ENCODE data around the gene OR51L1.
"Not testable (repeated sequence)": the region's sequence is repeated elsewhere in the genome, so short reads cannot be mapped to it uniquely, and the experiment has no call there.

The OR51L1 gene, protein sequence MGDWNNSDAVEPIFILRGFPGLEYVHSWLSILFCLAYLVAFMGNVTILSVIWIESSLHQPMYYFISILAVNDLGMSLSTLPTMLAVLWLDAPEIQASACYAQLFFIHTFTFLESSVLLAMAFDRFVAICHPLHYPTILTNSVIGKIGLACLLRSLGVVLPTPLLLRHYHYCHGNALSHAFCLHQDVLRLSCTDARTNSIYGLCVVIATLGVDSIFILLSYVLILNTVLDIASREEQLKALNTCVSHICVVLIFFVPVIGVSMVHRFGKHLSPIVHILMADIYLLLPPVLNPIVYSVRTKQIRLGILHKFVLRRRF

DNA sequence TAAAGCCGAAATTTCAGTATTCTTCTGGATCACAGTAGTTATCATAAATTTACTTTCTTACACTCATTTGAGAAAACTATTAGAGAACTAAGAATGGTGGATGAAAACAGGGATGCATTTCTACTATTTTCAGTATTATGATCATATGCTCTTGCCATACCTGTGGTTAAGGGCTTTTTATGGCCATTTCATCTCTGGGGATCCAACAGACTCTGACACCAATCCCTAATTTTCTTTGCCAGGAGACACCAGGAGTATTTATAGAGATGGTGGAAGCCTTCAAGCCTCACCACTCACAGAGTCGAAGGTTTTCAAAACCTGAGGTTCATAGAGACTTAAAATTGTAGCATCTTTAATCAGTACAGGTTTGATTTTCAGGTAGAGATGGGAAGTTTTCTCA lies at the start of gene OR51L1:
Gene OR51L1, plus strand, starts transcription at position 301 of the 400 bp plus-strand sequence. CDS start 4,132 bp downstream, outside the sequence.
- DNase-seq (ENCODE audit: low read depth): no peak

DNA sequence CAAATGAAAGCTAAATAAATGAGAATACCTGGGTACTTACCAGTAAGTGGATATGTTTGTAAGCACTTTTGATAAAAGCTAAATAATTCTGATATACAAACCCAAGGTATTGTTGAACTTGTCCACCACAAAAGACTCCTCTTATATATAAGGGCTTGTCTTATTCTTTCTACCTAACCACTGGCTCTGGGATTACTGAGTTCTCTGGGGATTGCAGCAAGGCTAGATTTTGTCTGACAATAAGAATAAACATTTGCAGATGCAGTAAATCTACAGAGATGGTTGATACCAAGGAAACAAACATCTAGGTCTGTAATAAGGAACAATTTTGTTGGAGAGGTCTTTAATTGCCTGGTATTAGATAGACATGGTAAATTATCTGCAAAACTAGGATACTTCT lies 47.1 kb upstream of the OR51L1 start, which contains the start of gene OR51A4:
Gene OR51A4, minus strand, starts transcription at position 101 of the 400 bp plus-strand sequence. CDS start 505 bp downstream, outside the sequence.
- no peak for DNase-seq (ENCODE audit: low read depth)

DNA sequence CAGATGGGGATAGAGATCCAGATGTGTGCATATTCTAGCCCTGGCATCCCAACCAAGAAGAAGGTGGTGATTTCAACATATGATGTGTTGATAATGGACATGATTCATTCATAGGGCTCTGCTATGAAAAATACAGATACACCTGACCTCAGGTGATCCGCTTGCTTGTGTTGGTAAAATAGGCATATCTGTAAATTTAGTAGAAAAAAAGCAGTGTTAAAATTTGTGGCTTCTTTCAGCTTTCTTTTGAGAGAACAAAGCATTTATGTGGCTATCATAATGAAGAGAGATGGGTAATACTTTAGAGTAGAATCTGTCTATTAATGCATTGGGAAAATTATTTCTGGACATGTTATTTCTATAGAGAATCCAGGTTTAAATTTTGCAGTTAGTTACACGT lies 39.0 kb upstream of the OR51L1 start, which contains the start of gene OR51A2:
Gene OR51A2, minus strand, starts transcription at position 101 of the 400 bp plus-strand sequence. Its CDS starts 0 bp downstream, at position 101.
- DNase-seq (ENCODE audit: low read depth): not testable (repeated sequence)

DNA sequence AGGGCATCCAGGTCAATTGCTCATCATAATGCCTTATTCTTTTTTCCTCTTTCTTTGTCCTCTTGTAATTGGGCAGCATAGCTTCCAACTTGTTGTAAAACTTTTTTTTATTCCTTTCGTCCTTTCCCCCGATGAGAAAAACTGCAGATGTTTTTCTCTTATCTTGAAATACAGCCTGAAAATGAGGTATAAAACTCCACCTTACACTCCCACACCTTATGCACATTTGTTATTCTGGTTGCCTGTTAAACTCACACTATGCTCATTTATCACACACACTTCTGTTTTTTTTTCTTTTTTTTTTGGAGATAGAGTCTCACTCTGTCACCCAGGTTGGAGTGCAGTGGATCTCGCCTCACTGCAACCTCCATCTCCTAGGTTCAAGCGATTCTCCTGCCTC lies 37.3 kb upstream of the OR51L1 start:
- no peak for DNase-seq (ENCODE audit: low read depth)

DNA sequence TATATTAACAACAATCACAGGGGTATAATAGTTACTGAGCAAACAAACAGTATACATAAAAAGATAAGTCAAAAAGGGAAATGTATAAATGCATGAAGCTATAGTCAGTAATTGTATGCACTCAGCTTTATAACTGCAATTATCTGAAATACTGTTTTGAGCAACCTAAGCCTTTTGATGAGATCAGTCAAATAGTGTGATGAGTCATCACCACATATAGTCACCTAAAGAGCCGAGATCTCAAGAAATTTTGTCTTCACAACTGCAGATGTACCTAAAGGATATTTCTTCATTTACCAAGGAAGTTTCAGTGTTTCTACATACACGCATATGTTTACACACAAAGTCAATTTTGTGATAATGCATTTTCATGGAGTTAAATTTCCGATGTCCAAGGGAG lies 33.8 kb upstream of the OR51L1 start:
- DNase-seq (ENCODE audit: low read depth): no peak

DNA sequence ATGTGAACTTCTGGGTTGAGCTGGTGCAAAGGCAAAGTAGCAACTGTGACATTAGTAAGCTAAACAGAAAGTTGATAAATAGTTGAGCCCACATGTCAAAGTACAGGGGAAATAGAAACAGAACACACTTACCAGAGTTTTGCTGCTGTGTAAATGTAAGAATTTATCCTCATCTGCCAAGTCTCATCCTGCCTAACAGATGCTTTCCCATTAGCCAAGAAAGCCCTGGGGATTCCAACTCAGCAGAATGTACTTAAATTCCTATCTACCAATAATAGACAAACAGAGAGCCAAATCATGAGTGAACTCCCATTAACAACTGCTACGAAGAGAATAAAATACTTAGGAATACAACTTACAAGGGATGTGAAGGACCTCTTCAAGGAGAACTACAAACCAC lies 31.8 kb upstream of the OR51L1 start:
- DNase-seq (ENCODE audit: low read depth): no peak

DNA sequence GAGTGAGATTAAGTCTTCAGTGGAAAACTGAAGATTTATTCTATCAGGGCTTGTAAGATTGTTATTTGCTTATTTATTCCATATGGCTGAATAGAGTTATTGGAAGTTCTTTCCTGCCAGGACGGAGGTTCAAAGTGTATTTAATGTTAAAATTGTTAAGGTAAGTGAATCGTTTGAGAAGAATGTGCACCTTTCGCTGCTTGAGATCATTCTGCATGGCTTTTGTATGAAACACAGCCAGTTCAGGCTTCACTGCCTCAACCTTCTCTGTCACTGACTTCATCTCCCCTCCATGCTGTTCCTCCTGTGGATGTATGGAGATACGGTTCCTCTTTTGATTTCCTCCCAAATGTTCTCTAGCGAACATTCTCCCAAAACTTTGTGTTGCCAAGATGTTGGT lies 19.2 kb upstream of the OR51L1 start:
- DNase-seq (ENCODE audit: low read depth): no peak

DNA sequence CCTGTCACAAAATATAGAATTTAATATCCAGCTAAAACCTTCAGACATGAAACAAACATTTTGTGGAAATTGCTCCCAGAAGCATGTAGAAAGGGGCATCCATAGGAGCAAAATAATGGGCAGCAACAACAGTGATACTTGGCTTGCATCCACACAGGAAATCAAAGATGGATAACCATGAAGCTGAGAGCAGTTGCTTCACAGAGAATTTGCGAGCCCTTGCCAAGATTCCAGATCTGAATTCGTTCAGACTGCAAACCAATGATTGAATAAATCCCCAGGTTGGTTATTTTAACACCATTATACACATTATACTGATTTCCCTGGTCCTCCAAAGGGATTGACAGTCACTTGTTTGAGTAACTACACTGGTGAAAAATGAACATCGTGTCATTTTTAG lies 15.6 kb upstream of the OR51L1 start:
- DNase-seq (ENCODE audit: low read depth): no peak

DNA sequence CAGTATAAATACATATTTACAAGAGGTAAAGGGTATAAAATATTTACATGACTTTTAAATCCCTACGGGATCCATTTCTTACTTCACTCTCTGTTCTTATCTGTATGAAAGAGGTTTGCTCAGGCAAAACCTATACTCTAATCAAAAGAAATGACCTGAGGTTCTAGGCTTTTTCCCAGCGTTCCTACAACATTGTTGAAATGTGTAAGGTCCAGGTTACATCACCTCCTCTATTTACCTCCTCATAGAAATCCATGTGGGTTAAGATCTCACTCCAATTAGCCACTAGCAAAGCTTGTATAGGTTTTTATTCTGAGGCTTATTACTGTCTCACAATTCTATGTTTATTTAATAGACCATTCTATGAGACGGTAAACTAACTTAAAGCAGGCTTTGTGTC lies 12.0 kb upstream of the OR51L1 start:
- DNase-seq (ENCODE audit: low read depth): no peak

DNA sequence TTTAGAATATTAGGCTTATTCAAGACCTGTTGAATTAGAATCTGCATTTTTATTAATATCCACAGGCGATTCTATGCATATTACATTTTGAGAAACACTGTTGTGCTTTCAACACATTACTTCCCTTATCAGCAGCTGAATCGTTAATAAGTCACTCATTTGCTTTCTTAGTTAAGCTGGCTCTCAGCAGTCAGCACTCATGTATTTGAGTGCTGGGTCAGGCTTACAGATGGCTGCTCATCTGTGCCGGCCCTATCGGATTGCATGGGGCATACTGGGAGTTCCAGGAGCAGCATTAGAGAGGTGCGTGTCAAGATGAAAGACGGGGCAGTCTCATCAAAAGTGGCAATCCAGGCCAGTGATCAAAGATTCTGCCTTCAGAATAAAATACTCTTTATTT lies 10.8 kb upstream of the OR51L1 start:
- no peak for DNase-seq (ENCODE audit: low read depth)

DNA sequence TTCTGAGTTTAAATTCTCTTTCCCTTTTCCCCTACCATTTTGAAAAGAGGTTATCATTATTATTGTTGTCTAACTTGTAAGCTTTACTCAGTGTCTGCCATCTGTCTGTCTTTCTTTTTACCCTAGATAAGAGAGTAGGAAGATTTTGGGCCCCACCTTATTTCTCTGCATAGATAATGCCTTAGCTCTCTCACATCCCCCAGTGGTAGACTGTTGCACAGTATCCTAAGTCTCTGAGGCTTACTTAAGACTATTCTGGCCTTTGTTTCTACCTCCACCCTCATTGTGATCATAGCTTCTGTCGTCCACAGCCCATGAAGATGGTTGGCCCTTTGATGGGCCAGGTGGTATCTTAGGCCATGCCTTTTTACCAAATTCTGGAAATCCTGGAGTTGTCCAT lies 3.6 kb upstream of the OR51L1 start:
- DNase-seq (ENCODE audit: low read depth): no peak

DNA sequence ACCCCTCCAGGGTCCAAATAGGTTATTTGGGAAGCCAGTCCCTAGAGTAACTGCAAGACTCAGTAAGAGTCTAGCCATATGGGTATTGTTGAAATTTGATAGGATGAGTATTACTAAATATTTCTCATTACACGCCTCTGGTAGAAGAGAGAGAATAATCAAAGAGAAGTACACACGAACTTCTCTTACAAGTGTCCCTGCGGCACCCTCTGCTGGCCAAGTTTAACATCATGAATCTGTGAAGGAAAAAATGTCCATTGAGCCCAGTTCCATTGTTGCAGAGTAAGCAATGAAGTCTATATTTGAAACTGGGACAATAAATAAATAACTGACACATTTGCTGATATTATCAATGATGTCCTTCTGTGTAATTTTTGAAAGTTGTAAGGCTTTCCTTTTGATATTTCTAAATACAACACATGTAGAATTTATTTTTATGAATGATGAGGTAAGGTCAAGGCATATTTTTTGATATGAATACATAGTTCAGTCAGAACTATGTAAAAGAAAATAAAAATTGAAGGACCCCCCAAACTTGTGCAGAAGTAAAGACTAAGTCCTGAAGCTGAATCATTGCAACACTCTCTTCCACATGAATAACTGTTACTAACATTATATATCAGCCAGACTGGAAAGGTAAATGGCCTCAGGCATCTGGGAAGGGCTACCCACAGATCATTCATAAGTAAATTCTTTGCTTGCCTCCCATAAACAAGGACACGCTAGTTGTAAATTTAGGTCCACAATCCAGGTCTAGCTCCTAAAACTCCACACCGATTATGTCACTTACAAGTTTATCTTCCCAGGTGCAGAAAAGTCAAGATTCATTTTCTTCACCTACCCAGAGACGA lies 10.0 kb downstream of the OR51L1 start:
- no peak for DNase-seq (ENCODE audit: low read depth)

DNA sequence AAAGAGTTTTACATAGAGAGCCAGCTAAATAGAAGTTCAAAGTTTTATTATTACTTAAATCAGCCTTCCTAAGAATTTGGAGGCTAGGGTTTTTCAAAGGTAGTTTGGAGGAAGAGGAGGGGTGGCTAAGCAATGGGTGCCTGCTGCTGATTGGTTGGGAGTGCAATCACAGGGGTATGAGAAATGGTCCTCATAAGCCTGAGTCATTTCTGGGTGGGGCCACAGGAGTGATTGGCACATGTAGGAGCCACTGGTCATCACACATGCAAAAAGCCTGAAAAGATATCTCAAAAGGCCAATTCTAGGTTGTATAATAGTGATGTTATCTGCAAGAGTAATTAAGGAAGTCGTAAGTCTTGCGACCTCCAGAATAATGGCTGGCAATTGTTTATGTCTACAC lies 12.9 kb downstream of the OR51L1 start:
- DNase-seq (ENCODE audit: low read depth): no peak

DNA sequence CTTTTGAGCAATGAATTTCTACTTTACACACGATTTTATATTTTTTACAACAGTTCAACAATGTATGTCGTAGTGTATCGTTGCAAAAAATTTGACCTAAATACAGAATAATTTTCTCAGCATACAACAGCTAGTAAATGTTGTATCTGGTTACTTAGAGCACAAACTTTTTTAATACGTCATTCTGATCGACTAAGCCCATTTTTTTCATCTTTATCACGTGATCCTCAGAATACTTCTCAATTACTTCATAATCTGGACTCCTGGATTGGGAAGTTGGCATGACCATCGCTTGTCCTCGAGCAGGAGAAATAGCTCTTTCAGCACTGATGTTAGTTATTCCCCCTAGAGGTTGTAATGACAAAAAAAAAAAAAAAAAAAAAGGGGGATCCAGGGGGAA lies 16.6 kb downstream of the OR51L1 start:
- no peak for DNase-seq (ENCODE audit: low read depth)

DNA sequence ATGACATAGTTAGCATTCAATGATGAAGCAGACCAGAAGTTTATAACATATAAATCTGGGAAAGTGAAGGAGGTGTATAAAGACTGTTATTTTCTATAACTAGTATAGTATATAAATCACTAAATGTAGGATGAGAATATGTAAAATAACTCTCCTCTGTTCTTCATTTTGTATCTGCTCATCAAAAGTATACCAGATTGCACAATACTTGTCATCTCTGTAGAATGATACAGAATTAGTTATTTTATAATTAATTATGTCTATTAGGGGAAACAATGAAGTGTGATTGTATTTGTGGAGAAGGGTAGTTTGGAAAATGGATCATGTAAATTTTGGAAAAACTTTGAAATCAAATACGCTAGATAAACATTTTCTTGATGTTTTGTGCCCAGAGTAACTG lies 18.4 kb downstream of the OR51L1 start:
- no peak for DNase-seq (ENCODE audit: low read depth)

DNA sequence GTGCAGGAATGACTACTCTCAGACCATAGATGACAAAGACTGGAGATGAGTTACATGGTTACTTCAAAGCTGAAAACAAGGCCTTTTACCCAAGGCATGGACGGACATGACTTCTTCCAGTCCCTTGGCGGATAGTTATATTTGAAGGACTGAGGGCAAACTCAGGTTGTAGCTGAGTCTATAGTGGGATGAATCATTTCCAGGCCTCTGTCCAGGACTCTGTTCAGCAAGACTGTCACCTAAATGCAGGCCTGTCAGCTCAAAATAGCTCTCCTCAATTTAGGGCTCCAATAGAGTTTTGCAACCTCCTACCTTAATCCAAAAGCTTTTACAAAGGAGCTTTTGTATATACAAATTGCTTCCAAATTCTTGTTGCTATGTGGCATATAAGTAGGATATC lies 27.3 kb downstream of the OR51L1 start:
- no peak for DNase-seq (ENCODE audit: low read depth)

DNA sequence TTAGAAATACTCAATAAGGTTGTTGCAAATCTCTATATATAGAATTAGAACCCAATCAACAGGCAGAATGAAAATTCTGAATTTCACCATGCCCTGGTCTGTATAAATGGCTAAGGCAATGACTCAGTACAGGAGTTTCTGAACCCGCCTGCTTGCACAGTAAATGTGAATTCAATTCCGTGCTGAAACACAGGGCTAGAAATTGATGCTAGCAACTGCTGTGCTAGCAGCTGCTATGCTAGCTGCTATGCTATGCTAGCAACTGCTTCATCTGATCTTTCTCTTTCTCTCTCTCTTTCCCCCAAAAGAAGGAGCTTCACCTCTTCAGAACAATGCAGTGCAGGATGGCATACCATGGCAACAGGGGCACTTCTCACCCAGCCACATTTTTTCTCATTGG lies 42.0 kb downstream of the OR51L1 start:
- no peak for DNase-seq (ENCODE audit: low read depth)

DNA sequence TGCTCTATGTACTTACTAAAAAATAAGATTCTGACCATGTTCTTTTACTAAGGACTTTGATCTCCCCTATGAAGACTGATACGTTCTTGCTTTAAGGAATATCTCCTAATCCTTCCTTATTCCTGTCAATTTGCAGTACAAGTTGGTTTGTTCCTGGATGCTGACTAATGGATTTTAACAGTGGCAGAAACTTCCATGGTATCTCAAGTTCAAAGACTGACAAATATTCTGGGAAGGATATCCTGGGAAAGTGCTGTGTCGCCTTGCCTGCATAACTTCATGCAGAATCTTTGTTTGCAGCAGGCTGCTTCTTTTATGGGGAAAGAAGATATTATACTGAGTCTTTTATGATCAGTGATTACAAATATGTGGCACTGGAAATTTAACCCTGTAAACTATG lies 43.3 kb downstream of the OR51L1 start:
- DNase-seq (ENCODE audit: low read depth): no peak

DNA sequence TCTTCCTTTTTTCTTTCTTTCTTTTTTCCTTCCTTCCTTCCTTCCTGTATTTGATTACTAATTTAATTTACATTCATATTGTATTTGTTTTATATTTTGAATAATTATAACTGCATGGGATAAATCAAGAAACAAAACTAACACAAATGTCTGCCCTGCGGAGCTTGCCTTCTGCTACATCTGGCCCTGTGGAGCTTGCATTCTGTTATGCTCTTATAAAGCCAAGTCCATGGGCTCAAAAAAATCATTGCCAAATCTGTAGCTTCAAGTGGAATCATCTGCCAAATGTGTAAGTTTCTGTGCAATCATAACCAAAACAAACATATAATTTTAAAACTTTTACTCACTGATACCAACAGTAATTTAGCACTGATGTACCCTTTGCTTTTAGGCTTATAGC lies 43.7 kb downstream of the OR51L1 start:
- no peak for DNase-seq (ENCODE audit: low read depth)

DNA sequence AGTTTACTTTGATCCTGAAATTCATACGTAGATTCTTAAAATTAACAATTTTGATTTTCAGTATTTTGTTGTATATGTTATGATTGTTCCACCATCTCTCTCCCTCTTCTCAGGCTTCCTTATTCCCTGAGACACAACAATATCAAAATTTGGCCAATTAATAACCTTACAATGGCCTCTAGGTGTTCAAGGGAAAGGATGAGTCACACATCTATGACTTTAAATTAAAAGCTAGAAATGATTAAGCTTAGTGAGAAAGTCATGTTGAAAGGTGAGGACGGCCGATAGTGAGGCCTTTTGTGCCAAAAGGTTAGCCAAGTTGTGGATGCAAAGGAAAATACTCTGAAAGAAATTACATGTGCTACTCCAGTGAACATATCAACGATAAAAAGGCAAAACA lies 46.2 kb downstream of the OR51L1 start:
- no peak for DNase-seq (ENCODE audit: low read depth)

DNA sequence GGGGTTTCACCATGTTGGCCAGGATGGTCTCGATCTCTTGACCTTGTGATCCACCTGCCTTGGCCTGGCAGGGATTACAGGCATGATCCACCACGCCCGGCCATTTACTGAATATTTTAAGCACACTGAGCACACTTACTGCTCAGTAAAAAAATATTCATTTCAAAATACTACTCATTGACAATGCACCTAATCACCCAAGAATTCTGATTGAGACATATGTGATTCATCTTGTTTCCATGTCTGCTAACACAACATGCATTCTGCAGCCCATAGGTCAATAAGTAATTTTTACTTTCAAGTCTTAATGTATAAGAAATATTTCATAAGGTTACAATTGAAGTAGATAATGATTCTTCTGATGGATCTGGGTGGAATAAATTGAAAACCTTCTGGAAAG lies 47.4 kb downstream of the OR51L1 start:
- no peak for DNase-seq (ENCODE audit: low read depth)

DNA sequence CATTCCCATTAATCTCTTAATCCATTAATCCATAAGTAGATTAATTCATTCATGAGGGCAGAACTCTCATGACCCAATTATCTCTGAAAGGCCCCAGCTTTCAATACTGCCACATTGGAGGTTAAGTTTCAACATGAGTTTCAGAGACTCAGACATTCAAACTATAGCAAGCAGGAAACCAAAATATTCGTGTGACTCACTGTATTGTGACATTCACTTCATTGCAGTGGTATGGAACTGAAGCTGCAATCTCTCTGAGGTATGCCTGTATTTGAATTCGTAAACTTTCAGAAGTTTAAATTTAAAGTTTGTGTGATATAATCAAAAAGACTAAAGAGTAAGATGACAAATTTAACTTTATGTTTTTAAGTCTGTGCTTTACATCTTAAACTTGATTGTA lies 48.7 kb downstream of the OR51L1 start:
- DNase-seq (ENCODE audit: low read depth): no peak

DNA sequence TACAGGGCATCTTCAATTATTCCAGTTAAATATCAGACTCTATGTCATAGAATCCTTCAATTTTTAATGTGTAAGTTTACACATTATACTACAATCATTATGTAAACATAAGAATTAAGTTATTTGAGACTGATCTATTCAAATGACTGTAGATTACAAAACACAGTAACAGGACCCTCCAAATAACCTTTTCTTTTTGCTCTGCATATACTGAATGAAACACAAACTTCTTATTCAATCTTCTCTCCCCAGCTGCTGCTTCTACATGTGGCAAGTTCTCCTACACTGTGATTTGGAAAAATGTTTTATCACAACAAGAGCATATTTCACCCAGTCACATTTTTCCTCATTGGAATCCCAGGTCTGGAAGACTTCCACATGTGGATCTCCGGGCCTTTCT lies 51.6 kb downstream of the OR51L1 start, which contains the start of gene OR52J3:
Gene OR52J3, plus strand, starts transcription at position 301 of the 400 bp plus-strand sequence. Its CDS starts 0 bp downstream, at position 301.
- DNase-seq (ENCODE audit: low read depth): no peak
